ENCODE results near the gene ART3. TPM values are rescaled to one million over a fixed set of nuclear protein-coding genes. Genes with fewer than 3 reads are reported as not detected.

The ART3 gene
- total and polyA plus RNA-seq, 2 of the 8 experiments (the other 6 are each of a cell fraction or from before 2014, with no cell fraction given): 0.21 to 0.63 TPM

DNA sequence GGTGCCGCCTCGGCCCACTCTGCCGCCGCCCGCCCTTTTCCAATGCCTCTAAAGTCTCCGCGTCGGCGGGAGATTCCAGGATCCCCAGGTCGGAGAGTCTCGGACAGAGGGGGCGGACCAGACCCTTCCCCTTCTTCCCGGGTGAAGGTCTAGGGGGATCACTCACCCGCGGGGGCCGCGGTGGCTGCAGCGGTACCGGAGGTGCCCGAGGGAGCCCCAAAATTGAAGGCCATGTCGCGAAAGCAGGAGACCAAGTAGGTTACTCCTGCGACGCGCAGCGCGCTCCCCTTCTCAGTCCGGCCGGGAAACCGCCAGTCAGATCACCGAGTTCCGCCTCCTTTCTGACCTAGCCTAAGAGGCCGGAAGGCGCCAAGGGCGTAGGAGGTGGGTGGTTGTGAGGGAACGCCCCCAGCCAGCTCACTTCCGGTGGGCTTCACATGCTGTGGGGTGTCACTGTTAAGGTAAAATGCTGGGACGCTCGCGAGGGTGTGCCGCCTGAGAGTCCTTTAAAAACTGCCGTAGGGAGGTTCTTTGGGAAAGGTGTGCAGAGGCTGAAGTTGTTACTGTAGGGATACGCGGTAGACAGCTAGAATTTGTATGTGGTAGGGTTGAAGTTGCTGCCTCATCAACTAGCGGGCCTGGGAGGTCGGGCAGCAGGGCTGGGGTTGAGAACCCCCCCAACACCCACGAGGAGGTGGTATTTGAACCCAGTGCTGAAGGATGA lies 73.8 kb downstream of the ART3 start, which contains the start of gene NUP54:
TSS of gene NUP54 (minus strand) at position 256 of the 724 bp plus-strand sequence. CDS start at position 233, 23 bp downstream.
- DNase-seq (ENCODE audit: low read depth in 1 of 2, low spot score in 2 of 2): peak; percentile 89 to 99
- Histone ChIP-seq H3K14ac (ENCODE audit: insufficient read length) (peak within 1 kb of the TSS; percentile 11), H2BK5ac (ENCODE audit: low read depth, low read length) (peak within 1 kb of the TSS; percentile 82), H3K9ac (replicated peaks in 1 of 4; ENCODE audit: extremely low read depth in 1 of 4, low read depth in 3 of 4, low read length in 3 of 4) (peak within 1 kb of the TSS; percentile 92 to 95 (median 94)), H3K23me2 (ENCODE audit: low read depth, low read length) (peaks cover 5% of the 10 kb centered on the region), H3K79me1 (ENCODE audit: low read depth, low read length) (peaks cover 5% of the 10 kb centered on the region), H3K56ac (replicated peaks; ENCODE audit: insufficient read length, low read depth, low read length) (peak within 1 kb of the TSS; percentile 62), H4K20me1 (replicated peaks in 1 of 2; ENCODE audit: control insufficient read depth in 1 of 2, insufficient read depth in 2 of 2, low read length in 2 of 2) (peaks cover 0 to 6% of the 10 kb centered on the region in 2 experiments), H3K4me3 (ENCODE audit: extremely low read depth in 1 of 4, insufficient read depth in 2 of 4, low read depth in 3 of 4, low read length in 4 of 4) (peak within 1 kb of the TSS; percentile 85 to 96 (median 92)), H3K4me1 (replicated peaks in 1 of 4; ENCODE audit: control insufficient read depth in 3 of 4, insufficient read depth in 4 of 4, low read length in 3 of 4) (no peaks in the 10 kb centered on the region), H2BK15ac (ENCODE audit: low read length) (0 out of 2 replicates have a peak within 1 kb of the TSS, but pooled peaks have one; percentile 81), H3K4ac (replicated peaks; ENCODE audit: insufficient read length, low read depth, low read length) (no peak within 1 kb of the TSS), H3K27me3 (replicated peaks in 1 of 4; ENCODE audit: control insufficient read depth in 3 of 4, extremely low read depth in 1 of 4, insufficient read depth in 3 of 4, low read length in 3 of 4) (no peaks in the 10 kb centered on the region), H2BK20ac (ENCODE audit: low read length) (no peak within 1 kb of the TSS), H3K9me3 (ENCODE audit: insufficient read depth in 2 of 2, low read depth in 1 of 2, low read length in 1 of 2) (no peaks in the 10 kb centered on the region), H2AK5ac (ENCODE audit: low read depth, low read length) (no peak within 1 kb of the TSS), H3K4me2 (ENCODE audit: insufficient read depth in 1 of 2, low read depth in 2 of 2, low read length in 2 of 2) (peak within 1 kb of the TSS; percentile 74 to 88), H4K91ac (replicated peaks; ENCODE audit: insufficient read length, low read length) (peak within 1 kb of the TSS; percentile 32), H3K27ac (ENCODE audit: low read depth, low read length) (peak within 1 kb of the TSS; percentile 95), H2AFZ (ENCODE audit: low read length) (peak within 1 kb of the TSS; percentile 72), H4K5ac (ENCODE audit: insufficient read length, low read depth, low read length) (peak within 1 kb of the TSS; percentile 82), H2BK120ac (replicated peaks; ENCODE audit: low read depth, low read length) (no peak within 1 kb of the TSS), H3K18ac (ENCODE audit: extremely low read depth, low read length) (peak within 1 kb of the TSS; percentile 93), H3K23ac (ENCODE audit: insufficient read length) (no peak within 1 kb of the TSS), H2BK12ac (ENCODE audit: low read depth, low read length) (no peak within 1 kb of the TSS), H4K8ac (ENCODE audit: extremely low read depth, insufficient read depth, low read length) (peak within 1 kb of the TSS; percentile 98; the same call in 1 of the 2 replicates), H3K36me3 (ENCODE audit: control insufficient read depth in 2 of 4, insufficient read depth in 4 of 4, low read length in 3 of 4) (peaks cover 3 to 11% (median 8%) of the 10 kb centered on the region in 4 experiments; a peak in 5 of 8 replicates), H3K79me2 (ENCODE audit: control insufficient read depth in 1 of 2, insufficient read depth in 2 of 2, low read length in 2 of 2) (peaks cover 12 to 52% of the 10 kb centered on the region in 2 experiments; a peak in 3 of 4 replicates)
- ChIA-PET CTCF (ENCODE audit: partially characterized antibody) (interaction anchor here (0.6 kb wide), 1 partner anchor 442 kb away, joined by 4 read pairs; no protein-coding TSS in a partner anchor), POLR2A (ENCODE audit: partially characterized antibody) (interaction anchor here (0.6 to 1.5 kb wide), 22 partner anchors 8 to 311 kb away, joined by 3 to 6 read pairs (median 3); partner anchors contain the start of gene NAAA)
- peak; percentile 89 for FAIRE-seq
- WGBS, 2 experiments (ENCODE audit: extremely low coverage in 1 of 2, insufficient coverage in 1 of 2, insufficient read length in 1 of 2, insufficient replicate concordance in 2 of 2, low coverage in 1 of 2, low lambda C conversion rate in 2 of 2, missing lambda C conversion rate in 1 of 2): 1% methylated on average over 45 of the region's 47 CpGs; no CpG with 5 or more reads in 1 of the 2 experiments
- TF ChIP-seq CBX8 (IDR thresholded peaks at IDR 0.05; ENCODE audit: borderline replicate concordance, low read depth, low read length) (no peak), TAF7 (optimal IDR thresholded peaks at IDR 0.05; ENCODE audit: borderline replicate concordance, low read depth, low read length) (peak; percentile 92), KDM5A (IDR thresholded peaks at IDR 0.05; ENCODE audit: low read length) (peak; percentile 95), YY1 (IDR thresholded peaks at IDR 0.05; ENCODE audit: low read depth, low read length) (peak; percentile 67; the same call in 1 of the 2 replicates), POLR2A (IDR thresholded peaks at IDR 0.05; ENCODE audit: control extremely low read depth in 1 of 2, low read depth in 2 of 2, low read length in 2 of 2) (peak; percentile 98), JUND (IDR thresholded peaks at IDR 0.05; ENCODE audit: low read length) (no peak), PHF8 (conservative IDR thresholded peaks at IDR 0.05; ENCODE audit: low read depth, low read length) (peak; percentile 97), GTF2F1 (IDR thresholded peaks at IDR 0.05; ENCODE audit: borderline replicate concordance, low read depth, low read length) (no peak), RNF2 (IDR thresholded peaks at IDR 0.05; ENCODE audit: borderline replicate concordance, low read depth, low read length, missing control alignments, poor library complexity, severe bottlenecking) (no peak), HDAC6 (IDR thresholded peaks at IDR 0.05; ENCODE audit: low read depth, low read length) (no peak), KDM4A (IDR thresholded peaks at IDR 0.05; ENCODE audit: low read depth, low read length, severe bottlenecking) (no peak)
